GM23248 (cell line): ENCODE results near the gene SUCLG1. TPM values are rescaled to one million over a fixed set of nuclear protein-coding genes. Genes with fewer than 3 reads are reported as not detected.

Experiments
- DNase-seq: peaks from one replicate; pipeline ENCODE4 v3.0.0-alpha.2; 2015
- H2AFZ ChIP-seq: fragments of 200-600 bp; sonication (generic); 2 replicates; pipeline ENCODE4 v1.6.1; 2016; ENCODE audit warnings: antibody characterized with exemption
- H3F3A ChIP-seq: fragments of 200-600 bp; sonication (generic); 2 replicates; pipeline ENCODE4 v1.6.1; 2016; ENCODE audit warnings: mild to moderate bottlenecking, antibody characterized with exemption, mixed run types; ENCODE audit not compliant: insufficient read depth
- H3K27ac ChIP-seq: fragments of 200-600 bp; sonication (generic); 2 replicates; pipeline ENCODE4 v1.5.1; 2016; ENCODE audit warnings: mild to moderate bottlenecking
- H3K27me3 ChIP-seq: fragments of 200-600 bp; sonication (generic); replicated peaks from 2 replicates; pipeline ENCODE4 v1.6.1; 2016; ENCODE audit warnings: mild to moderate bottlenecking; ENCODE audit not compliant: insufficient read depth
- H3K36me3 ChIP-seq: fragments of 200-600 bp; sonication (generic); 2 replicates; pipeline ENCODE4 v1.6.1; 2016; ENCODE audit warnings: low read depth, mild to moderate bottlenecking
- H3K4me1 ChIP-seq: fragments of 200-600 bp; sonication (generic); 2 replicates; pipeline ENCODE4 v1.6.1; 2016; ENCODE audit warnings: mild to moderate bottlenecking; ENCODE audit not compliant: insufficient read depth
- H3K4me2 ChIP-seq: fragments of 200-600 bp; sonication (generic); one replicate; pipeline ENCODE4 v1.6.1; 2016; ENCODE audit warnings: mild to moderate bottlenecking; ENCODE audit not compliant: unreplicated experiment
- H3K4me3 ChIP-seq: fragments of 200-600 bp; sonication (generic); 2 replicates; pipeline ENCODE4 v1.5.1; 2016; ENCODE audit warnings: mild to moderate bottlenecking
- H3K79me2 ChIP-seq: fragments of 200-600 bp; sonication (generic); 2 replicates; pipeline ENCODE4 v1.6.1; 2016; ENCODE audit warnings: mild to moderate bottlenecking; ENCODE audit not compliant: insufficient read depth
- H3K9ac ChIP-seq: fragments of 200-600 bp; sonication (generic); 2 replicates; pipeline ENCODE4 v1.6.1; 2016; ENCODE audit warnings: mild to moderate bottlenecking
- H3K9me2 ChIP-seq: fragments of 200-600 bp; sonication (generic); 2 replicates; pipeline ENCODE4 v1.6.1; 2016; ENCODE audit warnings: mixed run types, mild to moderate bottlenecking, moderate library complexity; ENCODE audit not compliant: insufficient read depth
- H3K9me3 ChIP-seq: fragments of 200-600 bp; sonication (generic); one replicate; pipeline ENCODE4 v1.6.1; 2017; ENCODE audit warnings: low read depth
- H4K20me1 ChIP-seq: fragments of 200-600 bp; sonication (generic); 2 replicates; pipeline ENCODE4 v1.6.0; 2016; ENCODE audit not compliant: insufficient read depth
- EZH2 ChIP-seq: fragments of 200-600 bp; sonication (generic); IDR thresholded peaks from 2 replicates; pipeline ENCODE4 v1.6.1; 2018; ENCODE audit warnings: antibody characterized with exemption, mild to moderate bottlenecking; ENCODE audit not compliant: insufficient read depth, poor library complexity, severe bottlenecking
- EZH2phosphoT487 ChIP-seq: fragments of 200-600 bp; sonication (generic); IDR thresholded peaks from 2 replicates; pipeline ENCODE4 v1.6.1; 2018; ENCODE audit warnings: antibody characterized with exemption, moderate library complexity, mild to moderate bottlenecking, low read depth; ENCODE audit not compliant: insufficient read depth
- WGBS, 2 experiments: methylation state at CpG; one replicate each; pipeline ENCODE4 v1.1.6; 2015 to 2017; ENCODE audit warnings: low lambda C conversion rate in 2 of 2, low coverage in 1 of 2; ENCODE audit errors: missing lambda C conversion rate in 2 of 2; 5-methylcytosine and 5-hydroxymethylcytosine counted together
- in situ Hi-C: fragments of 300-500 bp; cut with MboI; formaldehyde crosslinking; loops from 2 replicates; pipeline ENCODE4 v1.15.0; 2020
- polyA plus RNA-seq: library from polyadenylated mRNA; unstranded; fragments of >200 nt; fragmentation: Nextera tagmentation; extraction: Ambion mirVana; gene quantifications from 2 replicates; pipeline ENCODE4 v1.2.1, GENCODE V29; 2016
- total RNA-seq: library from RNA; depleted of rRNA; stranded (reverse); fragments of >200 nt; shearing (Covaris generic); gene quantifications from 2 replicates; pipeline ENCODE4 v1.2.3, GENCODE V29; 2014

SUCLG1 gene
- total and polyA plus RNA-seq, 2 experiments from 2014 or later: 50.4 to 80.2 TPM

DNA sequence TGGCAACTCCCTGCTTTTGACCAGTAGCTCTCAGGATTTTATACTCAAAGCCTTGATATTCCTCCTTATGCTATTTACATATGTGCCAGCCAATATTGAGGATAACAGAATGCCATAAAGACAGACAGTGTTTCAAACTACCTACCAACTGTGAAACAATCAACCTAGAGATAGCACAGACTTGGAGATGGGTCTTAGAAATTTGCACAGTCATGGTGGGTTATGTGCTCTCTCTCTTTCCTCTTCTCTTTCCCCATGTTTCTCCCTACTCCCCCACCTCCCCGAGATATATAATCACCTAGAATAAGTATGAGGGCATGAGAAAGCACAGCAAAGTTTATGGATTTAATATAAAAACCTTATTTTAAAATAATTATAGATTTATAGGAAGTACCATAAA is 24.2 kb upstream of the SUCLG1 start:
- no peak for DNase-seq
- Histone ChIP-seq H3F3A (peaks cover 26% of the 10 kb centered on the region), H3K9me3 (no peaks in the 10 kb centered on the region), H3K9ac (no peak overlapping the region), H3K4me2 (no peak overlapping the region), H3K27ac (no peak overlapping the region), H4K20me1 (no peaks in the 10 kb centered on the region), H3K79me2 (no peaks in the 10 kb centered on the region), H2AFZ (no peak overlapping the region), H3K4me1 (peaks cover 32% of the 10 kb centered on the region), H3K27me3 (no peaks in the 10 kb centered on the region), H3K9me2 (no peaks in the 10 kb centered on the region), H3K4me3 (no peak overlapping the region), H3K36me3 (no peaks in the 10 kb centered on the region)
- 80 to 94% methylated on average over 1 of the region's 1 CpG for WGBS, 2 experiments
- TF ChIP-seq EZH2phosphoT487 (no peak), EZH2 (no peak)
- in situ Hi-C loops: loop anchor here (25.0 kb wide), 1 partner anchor 804 kb away; no protein-coding TSS in a partner anchor

DNA sequence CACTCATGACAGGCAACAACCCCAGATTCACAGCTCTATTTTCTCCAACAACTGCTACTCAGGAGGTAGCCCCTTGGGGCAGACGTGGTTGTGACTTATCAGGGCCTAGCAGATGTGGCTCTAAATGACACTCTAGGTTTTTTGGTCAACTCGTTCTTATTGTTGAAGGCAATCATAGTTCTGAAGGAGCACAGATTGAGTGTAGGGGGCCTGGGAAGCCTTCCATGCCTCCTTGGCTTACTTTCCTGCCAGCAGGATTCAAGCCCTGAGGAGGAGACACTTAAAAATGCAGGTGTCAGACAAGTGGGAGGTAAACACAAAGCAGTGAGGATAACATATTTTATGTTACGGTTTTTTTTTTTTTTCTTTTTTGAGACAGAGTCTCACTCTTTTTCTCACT is 23.5 kb upstream of the SUCLG1 start:
- H3K9me3 ChIP-seq: peaks cover 3% of the 10 kb centered on the region
- H3K4me2 ChIP-seq: no peak overlapping the region
- no peak overlapping the region for H3K4me3 ChIP-seq
- H3F3A ChIP-seq: peaks cover 23% of the 10 kb centered on the region
- peak overlapping the region; percentile 82 for H3K27ac ChIP-seq
- H2AFZ ChIP-seq: peak overlapping the region; percentile 79; the same call in 1 of the 2 replicates
- H3K9me2 ChIP-seq: no peaks in the 10 kb centered on the region
- H3K27me3 ChIP-seq: no peaks in the 10 kb centered on the region
- no peaks in the 10 kb centered on the region for H4K20me1 ChIP-seq
- no peak for DNase-seq
- no peak overlapping the region for H3K9ac ChIP-seq
- H3K79me2 ChIP-seq: no peaks in the 10 kb centered on the region
- no peaks in the 10 kb centered on the region for H3K36me3 ChIP-seq
- H3K4me1 ChIP-seq: peaks cover 28% of the 10 kb centered on the region
- WGBS, 2 experiments: 43 to 50% methylated on average over 3 of the region's 3 CpGs
- in situ Hi-C loops: loop anchor here (25.0 kb wide), 1 partner anchor 805 kb away; no protein-coding TSS in a partner anchor
- no peak for TF ChIP-seq EZH2phosphoT487

DNA sequence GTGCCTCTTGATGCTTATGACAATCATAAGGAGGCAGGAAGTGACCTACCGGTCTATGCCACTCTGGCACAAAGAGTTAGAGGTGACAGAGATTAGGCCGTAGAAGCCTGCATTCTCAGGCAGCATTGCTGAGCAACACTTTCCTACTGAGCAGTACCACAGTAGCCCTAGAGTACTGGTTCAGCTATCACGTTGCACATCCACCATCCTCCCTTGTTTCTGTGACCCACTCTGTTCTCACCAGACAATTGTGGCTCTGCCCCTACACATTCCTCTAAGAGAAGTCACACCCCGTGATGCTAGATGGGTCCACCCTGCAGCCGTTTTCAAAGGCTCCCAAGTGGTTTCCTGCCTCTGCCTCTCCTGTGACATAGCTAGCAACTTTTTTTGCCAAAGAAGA is 22.6 kb upstream of the SUCLG1 start:
- H3K9ac ChIP-seq: peak overlapping the region; percentile 59
- peak overlapping the region; percentile 79 for H2AFZ ChIP-seq
- no peaks in the 10 kb centered on the region for H3K36me3 ChIP-seq
- H3K9me3 ChIP-seq: peaks cover 3% of the 10 kb centered on the region
- TF ChIP-seq EZH2phosphoT487: no peak
- no peak for TF ChIP-seq EZH2
- H4K20me1 ChIP-seq: no peaks in the 10 kb centered on the region
- peaks cover 19% of the 10 kb centered on the region for H3K4me1 ChIP-seq
- H3K27ac ChIP-seq: peak overlapping the region; percentile 82
- peak overlapping the region; percentile 43 for H3K4me2 ChIP-seq
- no peaks in the 10 kb centered on the region for H3K9me2 ChIP-seq
- H3K4me3 ChIP-seq: no peak overlapping the region
- in situ Hi-C loops: loop anchor here (25.0 kb wide), 1 partner anchor 806 kb away; no protein-coding TSS in a partner anchor
- H3K27me3 ChIP-seq: no peaks in the 10 kb centered on the region
- H3F3A ChIP-seq: peaks cover 16% of the 10 kb centered on the region
- 9% methylated on average over 5 of the region's 5 CpGs for WGBS, 2 experiments
- peak; percentile 92 for DNase-seq
- no peaks in the 10 kb centered on the region for H3K79me2 ChIP-seq

DNA sequence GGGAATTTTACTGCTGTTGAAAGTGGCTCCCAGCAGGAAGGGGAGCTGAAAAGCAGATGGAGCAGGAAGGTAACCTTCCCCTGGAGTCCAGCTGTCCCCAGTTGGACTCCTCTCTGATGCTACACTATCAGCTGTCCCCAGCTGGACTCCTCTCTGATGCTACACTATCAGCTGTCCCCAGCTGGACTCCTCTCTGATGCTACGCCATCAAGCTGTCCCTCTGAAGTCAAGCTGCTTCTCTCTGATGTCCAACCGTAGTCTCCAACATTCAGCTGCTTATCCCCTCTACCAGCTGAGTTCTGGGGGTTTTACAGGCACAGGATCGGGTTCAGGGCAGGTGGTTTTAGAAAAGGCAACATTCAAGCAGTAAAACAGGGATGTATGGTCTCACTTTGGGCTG is 19.8 kb upstream of the SUCLG1 start:
- H3K9ac ChIP-seq: no peak overlapping the region
- no peak overlapping the region for H2AFZ ChIP-seq
- no peaks in the 10 kb centered on the region for H3K9me2 ChIP-seq
- H3K36me3 ChIP-seq: no peaks in the 10 kb centered on the region
- H3K4me2 ChIP-seq: no peak overlapping the region
- 48 to 64% methylated on average over 3 of the region's 3 CpGs for WGBS, 2 experiments
- H3K27ac ChIP-seq: no peak overlapping the region
- no peaks in the 10 kb centered on the region for H4K20me1 ChIP-seq
- in situ Hi-C loops: loop anchor here (25.0 kb wide), 1 partner anchor 808 kb away; no protein-coding TSS in a partner anchor
- no peak for TF ChIP-seq EZH2phosphoT487
- TF ChIP-seq EZH2: no peak
- H3K4me1 ChIP-seq: peaks cover 15% of the 10 kb centered on the region
- H3K79me2 ChIP-seq: no peaks in the 10 kb centered on the region
- no peak for DNase-seq
- no peak overlapping the region for H3K4me3 ChIP-seq
- no peaks in the 10 kb centered on the region for H3K27me3 ChIP-seq
- H3K9me3 ChIP-seq: peaks cover 3% of the 10 kb centered on the region
- H3F3A ChIP-seq: peaks cover 16% of the 10 kb centered on the region

DNA sequence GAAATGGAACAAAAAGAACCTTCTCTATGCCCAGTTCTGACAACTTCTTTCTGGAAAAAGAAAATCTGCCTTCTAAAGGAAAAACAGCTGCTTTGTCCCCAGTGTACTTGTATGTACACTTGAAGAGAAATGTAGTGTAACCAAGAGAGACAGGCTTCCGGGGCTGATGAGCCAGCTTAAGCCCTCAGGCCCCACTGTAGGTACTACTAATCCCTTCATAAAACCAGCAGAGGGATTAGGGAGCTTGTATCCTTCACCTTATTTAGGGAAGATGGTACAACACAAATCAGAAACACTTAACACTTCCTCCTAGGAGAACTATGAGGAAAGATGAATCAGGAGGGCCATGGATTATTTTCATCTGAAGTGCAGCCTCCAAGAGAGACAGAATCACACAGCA is 18.8 kb upstream of the SUCLG1 start:
- H3K4me2 ChIP-seq: no peak overlapping the region
- H3K4me3 ChIP-seq: no peak overlapping the region
- H3K4me1 ChIP-seq: peaks cover 15% of the 10 kb centered on the region
- no peak overlapping the region for H3K27ac ChIP-seq
- no peaks in the 10 kb centered on the region for H4K20me1 ChIP-seq
- no peak for DNase-seq
- no peak overlapping the region for H2AFZ ChIP-seq
- H3K27me3 ChIP-seq: no peaks in the 10 kb centered on the region
- TF ChIP-seq EZH2 (no peak), EZH2phosphoT487 (no peak)
- no peaks in the 10 kb centered on the region for H3K36me3 ChIP-seq
- no peaks in the 10 kb centered on the region for H3K79me2 ChIP-seq
- H3K9me3 ChIP-seq: peaks cover 3% of the 10 kb centered on the region
- no peaks in the 10 kb centered on the region for H3K9me2 ChIP-seq
- 80 to 85% methylated on average over 1 of the region's 1 CpG for WGBS, 2 experiments
- H3K9ac ChIP-seq: no peak overlapping the region
- peaks cover 16% of the 10 kb centered on the region for H3F3A ChIP-seq
- in situ Hi-C loops: loop anchor here (25.0 kb wide), 1 partner anchor 809 kb away; no protein-coding TSS in a partner anchor
